Heart right ventricle (tissue), 16 donors: Measurements from ENCODE around the gene IL9. TPM values are rescaled to one million over a fixed set of nuclear protein-coding genes. Genes with fewer than 3 reads are reported as not detected.

Experiments
- ATAC-seq, 8 donors: fragments of 200-7000 bp; cut with Tn5 transposase; one replicate each; pipeline ENCODE4 v1.9.1; 2020; ENCODE audit warnings: mild to moderate bottlenecking in 8 of 8, moderate library complexity in 8 of 8, moderate number of reproducible peaks in 1 of 8
- DNase-seq, 2 donors: peaks; one replicate each; pipeline ENCODE4 v3.0.0-alpha.2; 2020
- H3K27ac ChIP-seq, 10 donors: fragments of 200-600 bp; sonication (generic) in 2 of 10; one replicate each; pipeline versions ENCODE4 v1.5.0 to v1.8.0; 2020 to 2022; ENCODE audit warnings: mild to moderate bottlenecking in 3 of 10
- H3K27me3 ChIP-seq, 7 donors: fragments of 200-600 bp; one replicate each; pipeline ENCODE4 v1.8.0; 2021 to 2022; ENCODE audit warnings: mild to moderate bottlenecking in 2 of 7
- H3K36me3 ChIP-seq, 9 donors: fragments of 200-600 bp; sonication (generic) in 1 of 9; one replicate each; pipeline versions ENCODE4 v1.5.0 to v1.8.0; 2020 to 2022; ENCODE audit warnings: mild to moderate bottlenecking in 2 of 9
- H3K4me1 ChIP-seq, 9 donors: fragments of 200-600 bp; sonication (generic) in 1 of 9; one replicate each; pipeline versions ENCODE4 v1.5.0 to v1.8.0; 2020 to 2022; ENCODE audit warnings: mild to moderate bottlenecking in 4 of 9
- H3K4me3 ChIP-seq, 10 donors: fragments of 200-600 bp; sonication (generic) in 2 of 10; one replicate each; pipeline versions ENCODE4 v1.5.0 to v1.8.0; 2020 to 2022; ENCODE audit warnings: mild to moderate bottlenecking in 7 of 10, moderate library complexity in 2 of 10
- H3K9me3 ChIP-seq, 11 donors: fragments of 200-600 bp in 10 of 11; sonication (generic) in 2 of 11; one replicate each; pipeline versions ENCODE4 v1.5.0 to v1.8.0; 2013 to 2022; ENCODE audit warnings: mild to moderate bottlenecking in 2 of 11, control low read depth in 1 of 11, moderate library complexity in 1 of 11
- CTCF ChIP-seq, 9 donors: fragments of 200-600 bp; sonication (generic) in 2 of 9; IDR thresholded peaks; one replicate each; pipeline versions ENCODE4 v1.5.0 to v1.8.0; 2021 to 2022; ENCODE audit warnings: antibody characterized with exemption in 9 of 9, mild to moderate bottlenecking in 5 of 9, moderate library complexity in 1 of 9
- WGBS, 2 donors: extraction: QIAGEN DNeasy Blood & Tissue Kit; methylation state at CpG; one replicate each; pipeline ENCODE4 v1.1.7; 2013; ENCODE audit warnings: inconsistent platforms in 1 of 2; 5-methylcytosine and 5-hydroxymethylcytosine counted together
- intact Hi-C, 10 donors: fragments of 100-400 bp; cut with DNase I; formaldehyde crosslinking; loops; one replicate each; pipeline versions ENCODE4 v1.11.1 to v1.14.2; 2022
- polyA plus RNA-seq, 2 donors: library from polyadenylated mRNA; stranded (reverse); fragments of 200-250 nt; gene quantifications; one replicate each; pipeline ENCODE4 v1.2.3, GENCODE V29; 2013
- total RNA-seq, 10 donors: library from RNA; stranded (reverse); fragmentation: NEBNext Ultra II Directional in 3 of 10; extraction: Animal tissue kit (Norgen Biotek cat#: 25700) in 3 of 10; gene quantifications; one replicate each; pipeline versions ENCODE4 v1.2.1 to v1.2.4, GENCODE V29; 2021 to 2023
- donor health status: Arrhythmogenic right ventricular cardiomyopathy.
- donor health status: ischemic (EF 13 %, LVEDD 7.1; RV severe dilation, severe dysfunction).
- donor health status: healthy with polysubstance abuse.
- donor health status: DM: no; HTN: yes; CAD: no.
- donor health status: DM: no; HTN: no; CAD: no.
- donor health status: ischemic (EF 25% LVEDD 6.9; RV normal size, moderate dysfunction).
- donor health status: ischemic (EF 25% LVEDD 5.7; RV mildly dilated, moderate dysfunction).
- donor health status: healthy.
- donor health status: DM: yes; HTN: yes; CAD: no.
- donor health status: Ischemic cardiomyopathy.
- donor health status: ischemic (EF 35%, LVEDD 5.7; RV mildly dilated, moderate dysfunction).
- donor health status: nonischemic (EF 11% LVEDD 7.7; RV severe dilation, severe dysfunction).
- donor health status: DM: yes; HTN: yes; CAD: no.
- donor health status: PGD.
- donor health status: ischemic (EF 29% LVEDD 5.4; RV normal size, mild dysfunction).
- donor health status: nonischemic (EF 23%, LVEDD 6.1; RV moderate dilation, normal function).

The IL9 gene
- total and polyA plus RNA-seq, 12 donors = not detected

DNA sequence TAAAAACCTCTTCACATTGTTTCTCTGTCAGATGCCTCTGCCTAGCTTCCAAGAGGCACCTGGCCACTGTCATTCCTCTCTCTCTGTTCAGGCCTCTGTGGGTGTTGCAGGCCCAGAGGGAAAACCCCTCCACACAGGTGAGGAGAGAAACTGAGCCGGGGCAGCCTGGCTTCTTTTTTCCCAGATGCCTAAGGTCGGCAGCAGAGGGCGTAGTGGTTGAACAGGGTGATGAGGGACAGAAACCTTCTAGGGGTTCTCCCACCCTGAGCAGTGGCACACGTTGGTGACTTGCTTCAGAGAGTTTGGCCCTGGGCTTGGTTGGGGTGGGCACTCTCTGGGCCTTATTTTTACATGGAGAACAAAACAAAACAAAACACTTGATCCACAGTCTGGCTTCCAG is 12.2 kb downstream of the IL9 start:
- no peak for TF ChIP-seq CTCF (IDR thresholded peaks at IDR 0.05)
- intact Hi-C loops = loop anchor here in 2 of 10 donors (10.0 kb wide), 2 partner anchors 191 to 201 kb away; no protein-coding TSS in a partner anchor
- Histone ChIP-seq H3K4me1 (peaks cover 0 to 7% (median 0%) of the 10 kb centered on the region in 9 donors), H3K4me3 (no peak overlapping the region), H3K9me3 (no peaks in the 10 kb centered on the region), H3K36me3 (no peaks in the 10 kb centered on the region), H3K27ac (no peak overlapping the region), H3K27me3 (peaks cover 0 to 64% (median 50%) of the 10 kb centered on the region in 7 donors)
- DNase-seq = no peak
- no peak for ATAC-seq
- WGBS, 2 donors = 43 to 58% methylated on average over 4 of the region's 4 CpGs

- ATAC-seq (no peak), DNase-seq (no peak)
- no peaks in the 10 kb centered on the region for H3K9me3 ChIP-seq
- H3K27ac ChIP-seq = no peak overlapping the region
- no peak overlapping the region for H3K4me3 ChIP-seq
- peaks cover 0 to 62% (median 50%) of the 10 kb centered on the region in 7 donors for H3K27me3 ChIP-seq
- peaks cover 0 to 7% (median 0%) of the 10 kb centered on the region in 9 donors for H3K4me1 ChIP-seq
- no peaks in the 10 kb centered on the region for H3K36me3 ChIP-seq
- 74 to 83% methylated on average over 3 of the region's 3 CpGs for WGBS, 2 donors
- no peak for TF ChIP-seq CTCF (IDR thresholded peaks at IDR 0.05)
- intact Hi-C loops = loop anchor here in 2 of 10 donors (10.0 kb wide), 2 partner anchors 192 to 202 kb away; no protein-coding TSS in a partner anchor
These were observed 12.6 kb downstream of the IL9 start for GRCh38 chr5:135883026-135883425.

DNA sequence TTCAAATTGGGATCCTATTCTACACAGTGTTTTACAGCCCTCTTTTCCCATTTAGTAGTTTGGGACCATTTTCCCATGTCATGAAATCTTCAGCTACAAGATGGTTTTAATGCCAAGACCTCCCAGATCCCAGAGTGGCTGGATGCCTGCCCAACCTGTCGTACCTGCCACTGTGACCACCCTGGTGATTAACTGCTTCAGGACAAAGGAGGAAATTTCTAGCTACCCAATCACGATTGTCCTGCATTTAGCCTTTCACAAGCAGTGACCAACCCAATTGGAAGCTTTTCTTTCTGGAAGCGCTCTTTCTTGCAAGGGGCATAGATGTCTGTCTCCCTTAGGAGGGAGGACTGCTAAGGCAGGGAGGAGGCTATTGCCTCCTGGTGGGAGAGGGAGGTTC is 13.8 kb downstream of the IL9 start:
- Histone ChIP-seq H3K4me3 (no peak overlapping the region), H3K9me3 (no peaks in the 10 kb centered on the region), H3K4me1 (peaks cover 0 to 9% (median 0%) of the 10 kb centered on the region in 9 donors), H3K36me3 (no peaks in the 10 kb centered on the region), H3K27ac (no peak overlapping the region), H3K27me3 (peaks cover 0 to 57% (median 47%) of the 10 kb centered on the region in 7 donors)
- ATAC-seq (no peak), DNase-seq (no peak)
- no peak for TF ChIP-seq CTCF (IDR thresholded peaks at IDR 0.05)
- WGBS, 2 donors = 68% methylated on average over 3 of the region's 3 CpGs
- intact Hi-C loops = loop anchor here in 2 of 10 donors (10.0 kb wide), 2 partner anchors 193 to 203 kb away; no protein-coding TSS in a partner anchor

- H3K9me3 ChIP-seq = no peaks in the 10 kb centered on the region
- no peak for TF ChIP-seq CTCF (IDR thresholded peaks at IDR 0.05)
- H3K4me3 ChIP-seq = no peak overlapping the region
- WGBS, 2 donors = 51 to 74% methylated on average over 4 of the region's 4 CpGs
- DNase-seq (no peak), ATAC-seq (no peak)
- peaks cover 0 to 9% (median 0%) of the 10 kb centered on the region in 9 donors for H3K4me1 ChIP-seq
- peaks cover 0 to 56% (median 43%) of the 10 kb centered on the region in 7 donors for H3K27me3 ChIP-seq
- H3K36me3 ChIP-seq = no peaks in the 10 kb centered on the region
- intact Hi-C loops = loop anchor here in 2 of 10 donors (10.0 kb wide), 2 partner anchors 194 to 204 kb away; no protein-coding TSS in a partner anchor
- no peak overlapping the region for H3K27ac ChIP-seq
These were observed 14.4 kb downstream of the IL9 start for GRCh38 chr5:135881244-135881643.
